GM10248 (cell line): Measurements from ENCODE around the gene CARD9.

Experiments
- CTCF ChIA-PET: fragments of 300-600 bp; sonication (Branson Sonifier 250); formaldehyde crosslinking; extraction: SDS; loops from one replicate; lab custom pipeline; 2021; ENCODE audit warnings: antibody characterized with exemption; lab: Yijun Ruan, JAX
- POLR2A ChIA-PET: fragments of 350-650 bp; sonication (Branson Sonifier 250); formaldehyde crosslinking; extraction: SDS; loops from one replicate; lab custom pipeline; 2020; ENCODE audit warnings: antibody characterized with exemption; lab: Yijun Ruan, JAX
- DNase-seq: peaks from one replicate; pipeline ENCODE4 v3.0.0; 2012; ENCODE audit errors: extremely low spot score
- TF ChIP-seq, protein P1 (sequence below): IDR thresholded peaks from 2 replicates; pipeline ENCODE4 v1.5.1; 2012; ENCODE audit warnings: mild to moderate bottlenecking, low read depth; ENCODE audit errors: extremely low read depth, missing control alignments, control extremely low read depth

CARD9 gene

DNA sequence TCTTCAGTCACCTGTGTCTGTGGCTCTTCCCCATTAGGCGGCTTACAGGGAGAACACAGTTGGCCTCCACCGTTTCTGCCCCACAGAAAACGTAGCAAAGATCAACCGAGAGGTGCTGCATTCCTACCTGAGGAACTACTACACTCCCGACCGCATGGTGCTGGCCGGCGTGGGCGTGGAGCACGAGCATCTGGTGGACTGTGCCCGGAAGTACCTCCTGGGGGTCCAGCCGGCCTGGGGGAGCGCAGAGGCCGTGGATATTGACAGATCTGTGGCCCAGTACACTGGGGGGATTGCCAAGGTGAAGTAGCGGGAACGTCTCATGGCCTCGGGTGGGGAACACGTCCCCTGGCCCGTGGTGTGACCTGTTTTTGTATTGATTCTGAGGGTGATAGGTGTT lies 43.4 kb upstream of the CARD9 start:
- POLR2A ChIA-PET, result no interaction called here
- TF ChIP-seq, protein P1, sequence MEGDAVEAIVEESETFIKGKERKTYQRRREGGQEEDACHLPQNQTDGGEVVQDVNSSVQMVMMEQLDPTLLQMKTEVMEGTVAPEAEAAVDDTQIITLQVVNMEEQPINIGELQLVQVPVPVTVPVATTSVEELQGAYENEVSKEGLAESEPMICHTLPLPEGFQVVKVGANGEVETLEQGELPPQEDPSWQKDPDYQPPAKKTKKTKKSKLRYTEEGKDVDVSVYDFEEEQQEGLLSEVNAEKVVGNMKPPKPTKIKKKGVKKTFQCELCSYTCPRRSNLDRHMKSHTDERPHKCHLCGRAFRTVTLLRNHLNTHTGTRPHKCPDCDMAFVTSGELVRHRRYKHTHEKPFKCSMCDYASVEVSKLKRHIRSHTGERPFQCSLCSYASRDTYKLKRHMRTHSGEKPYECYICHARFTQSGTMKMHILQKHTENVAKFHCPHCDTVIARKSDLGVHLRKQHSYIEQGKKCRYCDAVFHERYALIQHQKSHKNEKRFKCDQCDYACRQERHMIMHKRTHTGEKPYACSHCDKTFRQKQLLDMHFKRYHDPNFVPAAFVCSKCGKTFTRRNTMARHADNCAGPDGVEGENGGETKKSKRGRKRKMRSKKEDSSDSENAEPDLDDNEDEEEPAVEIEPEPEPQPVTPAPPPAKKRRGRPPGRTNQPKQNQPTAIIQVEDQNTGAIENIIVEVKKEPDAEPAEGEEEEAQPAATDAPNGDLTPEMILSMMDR, result no peak
- CTCF ChIA-PET, result interaction anchor here (1.3 kb wide), 1 partner anchor 24 kb away, joined by 3 read pairs; no protein-coding TSS in a partner anchor
- DNase-seq, result no peak

DNA sequence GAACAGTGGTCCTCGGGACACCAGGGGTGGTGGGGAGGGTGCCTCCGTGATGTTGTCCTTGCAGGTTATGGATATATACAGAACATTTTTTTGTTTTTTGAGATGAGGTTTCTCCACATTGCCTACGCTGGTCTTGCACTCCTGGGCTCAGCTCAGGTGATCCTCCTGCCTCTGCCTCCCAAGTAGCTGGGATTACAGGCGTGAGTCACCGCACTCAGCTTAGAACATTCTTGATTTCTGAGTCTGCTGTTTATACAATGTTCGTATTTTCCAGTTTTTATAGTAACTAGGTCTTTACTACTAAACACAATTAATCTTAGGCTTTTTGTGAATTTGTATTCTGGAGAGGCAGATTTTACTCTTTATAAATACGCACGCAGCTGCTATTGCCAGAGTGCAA lies 43.0 kb upstream of the CARD9 start:
- ChIA-PET POLR2A (no interaction called here), CTCF (no interaction called here)
- no peak for DNase-seq
- TF ChIP-seq, protein P1, result no peak

DNA sequence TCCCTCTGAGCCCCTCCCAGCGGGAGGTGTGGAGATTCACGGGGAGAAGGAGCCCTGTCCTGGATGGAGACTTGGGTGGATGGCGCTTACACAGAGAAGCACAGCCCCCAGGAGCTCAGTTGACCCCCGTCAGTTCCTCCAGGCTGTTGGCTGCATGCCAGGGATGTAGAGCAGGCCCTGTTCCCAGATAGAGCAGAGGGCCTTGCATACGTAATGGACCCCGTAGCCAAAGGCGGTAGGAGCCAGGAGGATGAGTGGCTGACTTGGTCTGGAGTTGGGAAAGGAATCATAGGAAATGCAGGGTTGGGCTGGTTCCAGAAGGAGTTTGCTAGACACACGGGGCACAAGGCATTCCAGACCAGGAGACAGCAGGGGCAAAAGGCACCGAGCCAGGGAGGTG lies 39.5 kb upstream of the CARD9 start:
- CTCF ChIA-PET, result interaction anchor here (4.6 kb wide), 1 partner anchor 11 kb away, joined by 20 read pairs; no protein-coding TSS in a partner anchor
- no peak for DNase-seq
- POLR2A ChIA-PET, result interaction anchor here (0.9 kb wide), 1 partner anchor 11 kb away, joined by 5 read pairs; no protein-coding TSS in a partner anchor
- TF ChIP-seq, protein P1, result no peak

DNA sequence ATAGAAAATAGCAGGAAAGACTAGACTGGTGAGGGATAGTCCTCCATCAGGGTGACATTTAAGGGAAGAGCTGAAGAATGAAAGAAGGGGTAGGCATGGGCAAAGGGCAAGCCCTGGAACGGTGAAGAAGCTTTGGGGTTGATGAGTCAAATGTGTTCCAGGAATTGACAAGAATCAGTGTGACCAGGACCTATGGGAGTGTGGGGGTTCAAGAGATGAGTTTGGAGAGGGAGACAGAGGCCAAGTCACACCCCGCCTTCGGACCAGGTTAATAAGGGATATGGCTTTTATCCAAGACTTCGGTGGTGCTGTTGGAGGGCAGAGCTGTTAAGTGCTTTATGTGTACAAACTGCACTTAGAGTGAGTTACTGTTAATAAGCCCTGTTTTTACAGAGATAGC lies 37.9 kb upstream of the CARD9 start:
- TF ChIP-seq, protein P1, result no peak
- ChIA-PET CTCF (interaction anchor here (1.4 to 4.6 kb wide), 2 partner anchors 10 to 15 kb away, joined by 3 to 20 read pairs; no protein-coding TSS in a partner anchor), POLR2A (no interaction called here)
- no peak for DNase-seq

DNA sequence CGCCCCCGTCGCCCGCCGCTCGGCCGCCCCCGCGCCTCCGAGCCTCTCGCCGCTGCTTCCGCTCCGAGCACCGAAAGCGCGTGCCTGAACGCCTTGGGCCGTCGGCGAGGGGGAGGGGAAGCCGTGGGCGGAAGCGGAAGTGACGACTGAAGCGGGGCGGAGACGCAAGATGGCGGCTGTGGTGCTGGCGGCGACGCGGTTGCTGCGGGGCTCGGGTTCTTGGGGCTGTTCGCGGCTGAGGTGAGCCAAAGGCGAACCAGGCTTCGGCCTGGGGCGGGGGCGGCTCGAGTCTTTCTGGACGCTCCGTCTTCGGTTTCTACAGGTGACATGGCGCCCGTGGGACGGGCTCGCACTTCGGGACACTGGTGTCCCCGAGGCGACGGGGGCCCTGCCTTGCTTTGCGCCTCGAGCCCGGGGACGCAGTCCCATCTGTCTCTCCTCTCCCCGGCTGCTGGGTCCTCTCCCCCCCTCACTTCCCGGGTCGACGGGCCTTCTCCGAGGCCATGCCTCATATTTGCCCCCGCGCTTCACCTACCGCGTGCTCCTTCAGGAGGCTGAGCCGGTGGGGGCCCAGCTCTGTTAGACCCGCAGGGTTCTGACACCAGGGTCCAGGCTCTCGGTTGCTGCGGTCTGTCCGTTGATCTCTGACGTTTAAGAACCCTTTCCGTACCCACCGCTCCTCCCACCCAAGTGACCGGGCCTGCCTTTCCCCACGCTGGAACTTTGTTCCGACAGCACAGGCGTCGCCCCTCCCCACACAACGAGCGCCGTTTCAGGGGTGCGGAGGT lies 37.2 kb upstream of the CARD9 start, which contains the start of the genes ENTR1 and PMPCA:
TSS of gene ENTR1 (minus strand) at position 115 of the 788 bp plus-strand sequence. CDS start 217 bp downstream, outside the sequence.
TSS of gene PMPCA (plus strand) at position 159 of the 788 bp plus-strand sequence. CDS start at position 170, 11 bp downstream.
- TF ChIP-seq, protein P1, result no peak
- ChIA-PET POLR2A (no interaction called here), CTCF (interaction anchor here (1.0 to 4.6 kb wide), 4 partner anchors 9 to 39 kb away, joined by 3 to 20 read pairs (median 8); no protein-coding TSS in a partner anchor)
- peak; percentile 99 for DNase-seq
